Fibroblast of skin of right biceps (primary cell): ENCODE data around the gene PSTPIP2.

ENCODE experiments used
- DNase-seq: peaks from one replicate; pipeline ENCODE4 v3.0.0-alpha.2; 2013

Gene PSTPIP2

GRCh38 chr18:46034230-46034629 is 37.8 kb downstream of the PSTPIP2 start:
- peak; percentile 9 for DNase-seq

- no peak for DNase-seq
Measured at GRCh38 chr18:46031741-46032140, 40.3 kb downstream of the PSTPIP2 start.

- no peak for DNase-seq
Measured at GRCh38 chr18:46028536-46028891, 43.5 kb downstream of the PSTPIP2 start.

- peak; percentile 51 for DNase-seq
Measured at GRCh38 chr18:46019936-46020335, 52.1 kb downstream of the PSTPIP2 start.

- DNase-seq = peak; percentile 3
Measured at GRCh38 chr18:46013484-46014189, 58.4 kb downstream of the PSTPIP2 start.

- no peak for DNase-seq
Measured at GRCh38 chr18:46010676-46011075, 61.4 kb downstream of the PSTPIP2 start.

- DNase-seq = no peak
Measured at GRCh38 chr18:46010050-46010449, 62.0 kb downstream of the PSTPIP2 start.

GRCh38 chr18:46009125-46009840 is 62.8 kb downstream of the PSTPIP2 start:
- DNase-seq = no peak

- no peak for DNase-seq
Measured at GRCh38 chr18:46008531-46008930, 63.5 kb downstream of the PSTPIP2 start.

- no peak for DNase-seq
Measured at GRCh38 chr18:46007165-46007564, 64.9 kb downstream of the PSTPIP2 start.

- DNase-seq = no peak
Measured at GRCh38 chr18:46002934-46003333, 69.1 kb downstream of the PSTPIP2 start.

- no peak for DNase-seq
Measured at GRCh38 chr18:46001892-46002291, 70.2 kb downstream of the PSTPIP2 start.

GRCh38 chr18:46001074-46001473 is 71.0 kb downstream of the PSTPIP2 start:
- no peak for DNase-seq

- no peak for DNase-seq
Measured at GRCh38 chr18:45999536-45999935, 72.5 kb downstream of the PSTPIP2 start.

GRCh38 chr18:45998244-45998643 is 73.8 kb downstream of the PSTPIP2 start:
- DNase-seq = no peak

GRCh38 chr18:45997700-45998151 is 74.3 kb downstream of the PSTPIP2 start:
- no peak for DNase-seq

- DNase-seq = no peak
Measured at GRCh38 chr18:45995461-45995860, 76.6 kb downstream of the PSTPIP2 start.

GRCh38 chr18:45993438-45993837 is 78.6 kb downstream of the PSTPIP2 start:
- peak; percentile 94 for DNase-seq

GRCh38 chr18:45992527-45992926 is 79.5 kb downstream of the PSTPIP2 start:
- DNase-seq = peak; percentile 50

GRCh38 chr18:45991788-45992187 is 80.3 kb downstream of the PSTPIP2 start:
- DNase-seq = no peak

GRCh38 chr18:45984546-45985235 is 87.4 kb downstream of the PSTPIP2 start:
- no peak for DNase-seq

GRCh38 chr18:45981821-45982220 is 90.2 kb downstream of the PSTPIP2 start:
- no peak for DNase-seq

GRCh38 chr18:45980229-45980628 is 91.8 kb downstream of the PSTPIP2 start:
- no peak for DNase-seq

GRCh38 chr18:45978084-45978483 is 94.0 kb downstream of the PSTPIP2 start:
- DNase-seq = no peak
